ENCODE results near the gene VSIR. TPM values are rescaled to one million over a fixed set of nuclear protein-coding genes. Genes with fewer than 3 reads are reported as not detected.

The VSIR gene
- total RNA-seq, 1 donor from 2014 or later = 2.9 TPM

GRCh38 chr10:71795248-71795647 is 21.9 kb upstream of the VSIR start:
- H3K4me3 Mint-ChIP-seq (ENCODE audit: unreplicated experiment) = no peak overlapping the region
- no peaks in the 10 kb centered on the region for H3K79me2 ChIP-seq (ENCODE audit: insufficient read depth, low read length)
- H3K36me3 ChIP-seq (ENCODE audit: insufficient read depth, low read length) = no peaks in the 10 kb centered on the region
- H3K4me2 ChIP-seq (ENCODE audit: low read length) = no peak overlapping the region
- no peak overlapping the region for H3K27ac Mint-ChIP-seq (ENCODE audit: unreplicated experiment)
- TF ChIP-seq CTCF (IDR thresholded peaks at IDR 0.05; ENCODE audit: insufficient read depth, low read depth, low read length) (no peak), EZH2 (IDR thresholded peaks at IDR 0.05; ENCODE audit: insufficient read depth, low read length) (no peak)
- FAIRE-seq = no peak
- peaks cover 2% of the 10 kb centered on the region for H3K27me3 ChIP-seq (ENCODE audit: insufficient read depth, low read length)
- H3K4me3 ChIP-seq (ENCODE audit: insufficient read depth, low read depth, low read length) = no peak overlapping the region
- DNase-seq (ENCODE audit: low read depth) = peak; percentile 12
- H3K4me1 Mint-ChIP-seq (ENCODE audit: low read depth, unreplicated experiment) = no peaks in the 10 kb centered on the region
- H3K4me1 ChIP-seq (ENCODE audit: insufficient read depth, low read length) = no peaks in the 10 kb centered on the region
- no peaks in the 10 kb centered on the region for H3K9me3 ChIP-seq (ENCODE audit: insufficient read depth, low read depth, low read length)
- H3K9ac ChIP-seq (ENCODE audit: low read length) = no peak overlapping the region
- H3K36me3 Mint-ChIP-seq (ENCODE audit: low read depth, unreplicated experiment) = no peaks in the 10 kb centered on the region
- H3K27ac ChIP-seq (ENCODE audit: low read depth, low read length) = no peak overlapping the region
- no peak overlapping the region for H2AFZ ChIP-seq (ENCODE audit: low read depth, low read length)
- H3K27me3 Mint-ChIP-seq (ENCODE audit: low read depth, unreplicated experiment) = peaks cover 43% of the 10 kb centered on the region
- no peaks in the 10 kb centered on the region for H4K20me1 ChIP-seq (ENCODE audit: insufficient read depth, low read length)
- H3K9me3 Mint-ChIP-seq (ENCODE audit: unreplicated experiment) = no peaks in the 10 kb centered on the region

GRCh38 chr10:71790749-71791440 is 17.6 kb upstream of the VSIR start:
- H3K9me3 ChIP-seq (ENCODE audit: insufficient read depth, low read depth, low read length) = no peaks in the 10 kb centered on the region
- H4K20me1 ChIP-seq (ENCODE audit: insufficient read depth, low read length) = no peaks in the 10 kb centered on the region
- FAIRE-seq (no peak), DNase-seq (ENCODE audit: low read depth) (no peak)
- peaks cover 2% of the 10 kb centered on the region for H3K27me3 ChIP-seq (ENCODE audit: insufficient read depth, low read length)
- H3K79me2 ChIP-seq (ENCODE audit: insufficient read depth, low read length) = no peaks in the 10 kb centered on the region
- H3K9me3 Mint-ChIP-seq (ENCODE audit: unreplicated experiment) = peaks cover 3% of the 10 kb centered on the region
- TF ChIP-seq CTCF (IDR thresholded peaks at IDR 0.05; ENCODE audit: insufficient read depth, low read depth, low read length) = no peak
- no peak for TF ChIP-seq EZH2 (IDR thresholded peaks at IDR 0.05; ENCODE audit: insufficient read depth, low read length)
- H3K36me3 ChIP-seq (ENCODE audit: insufficient read depth, low read length) = no peaks in the 10 kb centered on the region
- no peak overlapping the region for H3K4me3 ChIP-seq (ENCODE audit: insufficient read depth, low read depth, low read length)
- H2AFZ ChIP-seq (ENCODE audit: low read depth, low read length) = no peak overlapping the region
- no peak overlapping the region for H3K9ac ChIP-seq (ENCODE audit: low read length)
- H3K27me3 Mint-ChIP-seq (ENCODE audit: low read depth, unreplicated experiment) = peaks cover 45% of the 10 kb centered on the region
- no peak overlapping the region for H3K27ac ChIP-seq (ENCODE audit: low read depth, low read length)
- H3K4me3 Mint-ChIP-seq (ENCODE audit: unreplicated experiment) = no peak overlapping the region
- H3K27ac Mint-ChIP-seq (ENCODE audit: unreplicated experiment) = no peak overlapping the region
- H3K4me1 Mint-ChIP-seq (ENCODE audit: low read depth, unreplicated experiment) = no peaks in the 10 kb centered on the region
- no peaks in the 10 kb centered on the region for H3K4me1 ChIP-seq (ENCODE audit: insufficient read depth, low read length)
- no peaks in the 10 kb centered on the region for H3K36me3 Mint-ChIP-seq (ENCODE audit: low read depth, unreplicated experiment)
- no peak overlapping the region for H3K4me2 ChIP-seq (ENCODE audit: low read length)

- H3K27me3 ChIP-seq (ENCODE audit: insufficient read depth, low read length) = peaks cover 2% of the 10 kb centered on the region
- Mint-ChIP-seq H3K4me3 (ENCODE audit: unreplicated experiment) (no peak overlapping the region), H3K9me3 (ENCODE audit: unreplicated experiment) (peaks cover 3% of the 10 kb centered on the region), H3K27me3 (ENCODE audit: low read depth, unreplicated experiment) (peaks cover 50% of the 10 kb centered on the region), H3K36me3 (ENCODE audit: low read depth, unreplicated experiment) (no peaks in the 10 kb centered on the region), H3K27ac (ENCODE audit: unreplicated experiment) (no peak overlapping the region), H3K4me1 (ENCODE audit: low read depth, unreplicated experiment) (no peaks in the 10 kb centered on the region)
- no peak overlapping the region for H3K4me2 ChIP-seq (ENCODE audit: low read length)
- H3K79me2 ChIP-seq (ENCODE audit: insufficient read depth, low read length) = no peaks in the 10 kb centered on the region
- H3K36me3 ChIP-seq (ENCODE audit: insufficient read depth, low read length) = no peaks in the 10 kb centered on the region
- FAIRE-seq (no peak), DNase-seq (ENCODE audit: low read depth) (no peak)
- no peaks in the 10 kb centered on the region for H4K20me1 ChIP-seq (ENCODE audit: insufficient read depth, low read length)
- no peak overlapping the region for H3K4me3 ChIP-seq (ENCODE audit: insufficient read depth, low read depth, low read length)
- no peaks in the 10 kb centered on the region for H3K9me3 ChIP-seq (ENCODE audit: insufficient read depth, low read depth, low read length)
- H3K9ac ChIP-seq (ENCODE audit: low read length) = no peak overlapping the region
- no peaks in the 10 kb centered on the region for H3K4me1 ChIP-seq (ENCODE audit: insufficient read depth, low read length)
- H2AFZ ChIP-seq (ENCODE audit: low read depth, low read length) = no peak overlapping the region
- H3K27ac ChIP-seq (ENCODE audit: low read depth, low read length) = no peak overlapping the region
- TF ChIP-seq CTCF (IDR thresholded peaks at IDR 0.05; ENCODE audit: insufficient read depth, low read depth, low read length) (no peak), EZH2 (IDR thresholded peaks at IDR 0.05; ENCODE audit: insufficient read depth, low read length) (no peak)
These were observed 16.6 kb upstream of the VSIR start for GRCh38 chr10:71789871-71790270.

Data from astrocyte (in vitro differentiated cells and primary cell).